Activated CD8-positive, alpha-beta memory T cell treated with anti-CD3 and anti-CD28 coated beads, Interleukin-2, amount 50 U/mL, for 48 hours (primary cell): ENCODE results near the gene RGS5.

Experiments used
- DNase-seq: peaks from one replicate; pipeline ENCODE4 v3.0.0-alpha.2; 2020

RGS5 gene

GRCh38 chr1:163178628-163179027, 24.1 kb downstream of the RGS5 start:
- DNase-seq: no peak

GRCh38 chr1:163176797-163177196, 25.9 kb downstream of the RGS5 start:
- no peak for DNase-seq

GRCh38 chr1:163174524-163175437, 27.9 kb downstream of the RGS5 start:
- peak; percentile 66 for DNase-seq

DNA sequence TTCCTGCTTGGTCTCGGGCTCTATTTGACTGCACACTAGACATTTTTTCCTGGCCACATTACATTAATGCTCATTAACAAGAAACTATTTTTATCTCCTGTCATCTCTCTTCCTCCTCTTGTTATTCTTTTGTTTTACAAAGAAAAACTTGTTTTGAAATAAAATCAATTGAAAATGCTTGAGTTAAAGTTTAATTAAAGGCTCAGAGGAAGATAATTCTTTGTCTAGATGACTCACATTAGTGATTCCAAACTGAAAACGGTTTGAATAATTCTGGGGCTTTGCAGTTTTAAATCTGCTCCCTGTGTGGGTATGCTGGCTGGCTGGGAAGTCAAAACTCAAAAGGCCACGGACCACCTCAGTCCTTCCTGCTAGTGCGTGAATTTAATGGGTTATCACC, 29.6 kb downstream of the RGS5 start:
- no peak for DNase-seq

- DNase-seq: no peak
Measured at GRCh38 chr1:163172596-163172995, 30.1 kb downstream of the RGS5 start.

DNA sequence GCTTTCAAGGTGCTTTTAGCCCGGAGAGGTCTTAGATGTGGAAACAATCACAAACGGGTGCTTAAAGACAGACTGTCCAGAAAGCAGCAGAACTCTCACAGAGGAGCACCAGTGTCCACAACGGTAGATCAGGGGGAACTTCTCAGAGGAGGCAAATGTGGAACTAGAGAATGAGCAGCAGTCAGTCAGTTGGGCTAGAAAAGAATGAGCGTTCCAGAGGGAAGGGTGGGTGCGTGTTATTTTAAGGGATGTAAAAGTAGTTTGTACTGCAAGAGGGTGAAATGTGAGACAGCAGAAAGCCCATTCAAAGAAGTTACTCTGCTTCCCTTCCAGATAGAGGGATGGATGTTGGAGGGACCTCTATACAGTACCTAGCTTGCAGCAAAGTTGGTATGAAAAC, 30.9 kb downstream of the RGS5 start:
- DNase-seq: no peak

DNA sequence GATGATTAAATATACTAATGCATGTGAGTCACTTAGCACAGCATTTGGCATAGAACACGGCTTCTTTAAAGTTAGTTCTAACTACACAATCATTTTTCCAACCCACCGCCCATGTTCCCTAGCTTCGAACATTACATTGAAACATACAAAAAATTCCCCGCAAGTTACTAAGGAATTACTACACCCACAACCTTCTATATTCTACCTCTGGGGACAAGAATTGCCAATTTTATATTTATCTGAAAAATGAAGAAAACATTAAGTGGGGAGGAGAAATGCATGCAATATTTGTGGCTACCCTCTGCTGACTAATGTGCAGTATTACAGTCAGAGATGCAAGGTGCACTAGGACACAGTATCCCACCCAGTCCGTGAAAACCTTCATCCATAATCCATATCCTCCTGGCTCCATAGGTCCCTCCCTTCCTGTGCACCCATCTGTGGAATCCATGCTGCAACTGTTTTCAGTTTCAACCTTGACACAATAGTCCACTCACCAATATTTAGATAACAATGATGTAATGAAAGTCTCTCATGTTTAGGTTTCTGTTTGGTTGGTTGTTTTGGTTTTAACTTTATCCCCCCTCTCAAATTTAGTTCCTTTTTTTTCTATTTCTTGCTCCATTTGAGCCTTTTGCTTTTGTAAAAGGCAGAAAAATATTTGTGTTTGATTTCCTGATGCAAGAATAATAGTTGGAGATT, 31.6 kb downstream of the RGS5 start:
- DNase-seq: no peak

DNA sequence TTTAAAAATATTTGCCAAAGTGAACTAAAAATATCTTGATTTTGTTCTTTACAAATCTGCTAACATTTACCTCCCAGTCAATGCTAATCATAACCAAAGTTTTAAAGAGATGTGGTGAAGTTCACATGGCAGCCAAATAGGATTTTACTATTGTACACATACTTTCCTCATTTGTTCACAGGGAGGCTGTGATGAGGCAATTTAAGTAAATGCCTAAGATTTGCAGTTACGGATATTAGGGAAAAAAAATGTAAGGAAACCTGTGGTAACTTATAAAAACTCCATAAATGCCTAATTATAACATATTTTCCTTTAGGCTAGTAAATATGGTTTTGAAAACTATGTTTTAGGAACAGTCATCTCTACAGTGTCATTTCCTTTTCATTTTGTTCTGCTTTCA, 32.4 kb downstream of the RGS5 start:
- DNase-seq: no peak

GRCh38 chr1:163169553-163169952, 33.2 kb downstream of the RGS5 start:
- DNase-seq: no peak

DNA sequence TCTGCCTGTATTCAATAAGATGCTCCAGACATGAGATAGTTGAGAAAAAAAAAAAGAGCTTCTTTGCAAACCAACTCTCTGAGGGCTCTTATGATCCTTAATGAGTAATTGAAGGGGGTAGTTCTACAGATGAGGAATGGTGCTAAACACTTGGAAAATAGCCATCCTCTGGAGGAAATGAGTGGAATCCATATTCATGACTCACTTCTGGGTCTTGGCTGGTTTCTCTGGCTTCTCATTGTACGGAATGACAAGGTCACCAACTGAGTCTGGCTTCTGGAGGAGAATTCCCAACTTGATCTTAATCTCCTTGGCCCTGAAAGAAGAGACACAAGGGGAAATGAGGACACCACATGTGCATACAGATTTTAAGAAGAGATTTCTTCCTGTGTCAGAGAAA, 34.7 kb downstream of the RGS5 start:
- no peak for DNase-seq

DNA sequence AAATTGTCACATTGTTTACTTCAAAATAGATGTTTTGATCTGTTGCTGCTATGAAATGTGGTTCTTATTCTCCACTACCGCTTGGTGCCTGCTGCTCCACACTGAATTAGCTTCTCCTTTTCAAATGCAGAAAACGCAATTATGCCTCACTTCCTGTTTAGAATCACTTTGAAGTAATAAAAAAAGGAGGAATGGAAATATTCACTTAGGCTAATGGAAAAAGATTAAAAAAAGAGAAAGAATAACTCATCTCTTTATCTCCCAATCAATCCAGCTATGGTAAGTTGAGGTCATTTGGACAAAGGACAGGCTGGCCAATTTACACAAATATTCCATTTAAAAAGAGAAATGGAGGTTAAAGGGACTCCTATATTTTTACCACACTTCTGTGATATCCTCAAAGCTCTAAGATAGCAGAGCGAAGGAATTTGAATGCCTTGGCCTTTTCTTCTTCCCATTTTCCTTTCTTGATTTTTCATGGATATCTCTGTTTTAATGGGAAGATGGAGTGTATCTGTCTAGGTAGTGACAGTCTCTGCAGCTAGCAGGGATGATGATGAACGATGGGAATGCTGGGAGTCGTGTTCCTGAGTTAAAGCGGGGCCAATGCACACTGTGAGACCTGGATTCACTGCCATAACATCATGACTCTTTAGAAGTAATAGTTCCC, 35.7 kb downstream of the RGS5 start:
- DNase-seq: no peak

DNA sequence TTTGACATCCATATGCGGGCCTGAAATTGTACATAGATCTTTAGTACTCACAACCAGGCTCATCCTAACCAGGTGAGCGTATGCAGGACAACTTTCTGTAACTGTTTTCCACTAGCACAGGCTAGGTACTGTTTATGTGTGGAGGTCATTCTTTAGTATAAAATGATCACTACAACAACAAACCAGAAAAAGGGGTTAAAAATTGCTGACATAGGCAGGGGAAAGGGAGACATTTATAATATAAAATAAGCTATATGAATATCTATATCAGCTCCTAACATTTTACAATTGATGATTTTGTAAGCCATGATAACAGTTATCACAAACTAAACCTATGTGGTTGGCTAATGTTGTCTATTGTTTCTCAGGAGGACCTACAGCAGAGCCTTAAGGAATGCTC, 37.6 kb downstream of the RGS5 start:
- DNase-seq: no peak

- no peak for DNase-seq
Measured at GRCh38 chr1:163163881-163164582, 38.7 kb downstream of the RGS5 start.

GRCh38 chr1:163163163-163163562, 39.6 kb downstream of the RGS5 start:
- DNase-seq: no peak

DNA sequence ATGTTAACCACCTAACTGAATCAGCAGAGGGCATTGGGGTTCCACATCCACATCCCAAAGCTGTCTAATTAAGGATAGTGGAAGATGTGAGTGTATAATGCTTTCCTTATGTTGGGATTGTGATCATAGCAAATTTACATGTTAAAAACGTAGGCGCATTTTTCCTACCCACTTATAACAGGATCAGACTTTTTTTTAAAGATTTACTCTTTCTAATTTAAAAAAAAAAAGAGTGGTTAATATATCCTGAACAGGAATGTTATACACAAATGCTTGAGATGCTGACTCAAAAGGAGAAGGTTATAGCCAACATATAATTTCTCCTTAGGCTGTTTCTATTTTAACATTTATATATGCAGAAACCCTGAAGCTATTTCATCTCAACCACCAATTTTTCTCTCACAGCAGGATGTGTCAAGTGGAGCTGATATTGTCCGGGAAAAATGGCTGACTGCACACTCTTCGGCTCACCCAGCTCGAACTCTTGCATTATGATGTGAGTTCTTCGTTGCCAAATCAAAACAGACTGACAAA, 40.3 kb downstream of the RGS5 start:
- DNase-seq: no peak

DNA sequence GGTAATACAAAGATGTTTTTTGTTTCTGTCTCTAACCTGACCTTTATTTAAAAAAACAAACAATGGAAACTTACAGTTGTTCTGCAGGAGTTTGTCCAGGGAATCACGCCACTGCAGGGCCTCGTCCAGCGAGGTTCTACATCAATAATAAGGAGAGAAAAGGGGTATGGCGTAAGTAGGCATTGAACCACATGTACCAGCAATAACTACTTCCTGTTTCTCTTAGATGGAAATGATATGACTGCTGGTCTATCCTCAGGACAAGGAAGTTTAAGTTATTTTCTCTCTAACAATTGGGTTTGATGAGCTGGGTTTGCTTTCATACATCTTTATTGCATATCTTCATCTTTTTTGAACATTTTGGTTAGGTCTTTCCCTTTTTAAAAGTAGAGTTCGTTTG, 40.9 kb downstream of the RGS5 start:
- DNase-seq: no peak

DNA sequence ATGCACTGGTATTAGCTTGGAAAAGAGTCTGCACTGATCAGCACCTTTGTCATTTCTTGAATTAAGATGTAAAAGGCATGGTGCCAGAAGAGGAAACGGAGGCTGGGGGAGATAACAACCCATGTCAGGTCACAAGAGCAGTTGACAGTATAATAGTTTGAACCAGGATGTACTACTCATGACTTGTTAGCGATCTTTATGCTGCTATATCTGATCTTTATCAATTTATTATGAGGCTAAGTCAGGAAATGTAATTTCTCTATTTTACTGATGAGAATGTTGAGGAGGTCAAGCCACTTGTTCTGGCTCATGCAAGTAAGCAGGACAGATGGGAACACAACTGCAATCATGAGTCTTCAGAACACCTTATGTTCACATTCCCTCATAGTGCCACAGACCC, 41.4 kb downstream of the RGS5 start:
- no peak for DNase-seq

DNA sequence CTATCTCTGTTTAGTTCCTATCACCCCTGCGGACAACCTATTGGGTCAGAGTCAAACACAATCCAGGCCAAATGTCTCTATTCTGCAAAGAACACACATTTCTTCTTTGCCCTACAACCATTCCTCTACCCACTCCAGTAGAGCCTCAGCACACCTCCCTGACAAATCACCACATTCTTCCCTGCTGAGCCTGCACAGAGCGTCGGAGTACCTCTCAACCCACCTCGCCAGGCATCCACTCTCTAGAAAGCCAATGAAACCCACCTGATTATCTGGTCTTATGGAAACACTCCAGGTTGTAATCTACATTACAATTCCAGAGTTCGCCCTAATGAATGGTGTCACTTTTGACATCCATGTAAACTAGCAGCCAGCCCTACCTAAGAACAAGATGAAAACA, 47.1 kb downstream of the RGS5 start:
- DNase-seq: no peak

DNA sequence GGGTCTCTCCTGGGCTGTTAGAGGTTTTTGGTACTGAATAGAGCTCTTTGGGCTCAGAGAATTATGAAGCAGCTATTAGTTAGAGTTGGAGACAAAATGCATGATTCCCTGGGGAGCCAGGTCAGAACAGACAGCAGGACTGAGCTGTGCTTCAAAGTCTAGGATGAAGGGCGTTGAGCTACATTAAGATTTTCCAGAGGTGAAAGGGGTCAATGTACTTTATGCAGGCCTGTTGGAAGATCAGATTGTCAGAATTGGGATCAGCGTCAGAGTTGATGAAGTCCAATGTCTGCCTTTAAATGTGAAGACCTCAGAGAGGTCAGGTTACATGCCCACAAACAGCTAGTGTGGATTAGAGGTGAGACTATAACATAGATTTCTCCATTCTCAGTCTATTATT, 53.8 kb downstream of the RGS5 start:
- no peak for DNase-seq

GRCh38 chr1:163147019-163147418, 55.7 kb downstream of the RGS5 start:
- no peak for DNase-seq

DNA sequence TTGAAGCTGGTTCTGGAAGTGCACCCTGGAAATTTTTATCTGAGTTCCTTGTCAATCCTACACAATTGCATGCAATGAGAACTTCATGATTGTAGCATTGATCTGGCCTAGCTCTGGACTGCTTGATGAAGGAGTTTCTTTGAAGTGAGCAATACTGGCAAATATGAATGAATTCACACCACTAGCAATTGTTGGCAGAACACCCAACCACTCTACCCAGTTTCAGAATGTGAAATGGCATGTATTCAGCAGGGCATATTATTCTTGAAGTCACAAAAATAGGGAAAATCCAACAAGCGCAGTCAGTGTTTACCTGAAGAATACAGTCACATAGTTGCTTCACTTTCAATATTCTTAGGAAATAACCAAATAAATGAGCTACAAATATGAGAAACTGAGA, 57.3 kb downstream of the RGS5 start:
- no peak for DNase-seq

DNA sequence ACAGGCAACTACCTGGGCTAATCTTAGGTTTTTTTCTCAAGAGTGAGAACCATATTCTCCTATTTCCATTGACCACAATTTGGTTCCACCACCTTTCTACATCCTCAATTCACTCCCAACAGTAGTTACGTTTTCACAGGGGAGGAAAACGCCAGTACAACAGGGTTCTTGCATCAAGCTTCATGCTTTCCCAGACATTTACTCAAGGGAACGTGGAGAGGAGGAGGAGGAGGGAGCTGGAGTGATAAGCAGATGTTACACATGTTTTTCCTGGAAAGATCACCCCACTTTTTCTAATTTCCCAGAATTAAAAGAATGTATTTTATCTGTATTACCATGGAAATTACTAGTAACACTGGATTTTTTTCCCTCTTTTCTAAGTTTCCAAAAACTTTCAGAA, 58.3 kb downstream of the RGS5 start:
- DNase-seq: no peak

GRCh38 chr1:163142152-163142551, 60.6 kb downstream of the RGS5 start:
- DNase-seq: no peak
